GM12801 (cell line): ENCODE results near the gene SLC27A5.

ENCODE experiments used
- TF ChIP-seq, protein P1 (sequence below): IDR thresholded peaks from one replicate; pipeline ENCODE4 v1.5.1; 2011; ENCODE audit warnings: control low read depth; ENCODE audit not compliant: insufficient read length; ENCODE audit errors: extremely low read depth

SLC27A5 gene, protein sequence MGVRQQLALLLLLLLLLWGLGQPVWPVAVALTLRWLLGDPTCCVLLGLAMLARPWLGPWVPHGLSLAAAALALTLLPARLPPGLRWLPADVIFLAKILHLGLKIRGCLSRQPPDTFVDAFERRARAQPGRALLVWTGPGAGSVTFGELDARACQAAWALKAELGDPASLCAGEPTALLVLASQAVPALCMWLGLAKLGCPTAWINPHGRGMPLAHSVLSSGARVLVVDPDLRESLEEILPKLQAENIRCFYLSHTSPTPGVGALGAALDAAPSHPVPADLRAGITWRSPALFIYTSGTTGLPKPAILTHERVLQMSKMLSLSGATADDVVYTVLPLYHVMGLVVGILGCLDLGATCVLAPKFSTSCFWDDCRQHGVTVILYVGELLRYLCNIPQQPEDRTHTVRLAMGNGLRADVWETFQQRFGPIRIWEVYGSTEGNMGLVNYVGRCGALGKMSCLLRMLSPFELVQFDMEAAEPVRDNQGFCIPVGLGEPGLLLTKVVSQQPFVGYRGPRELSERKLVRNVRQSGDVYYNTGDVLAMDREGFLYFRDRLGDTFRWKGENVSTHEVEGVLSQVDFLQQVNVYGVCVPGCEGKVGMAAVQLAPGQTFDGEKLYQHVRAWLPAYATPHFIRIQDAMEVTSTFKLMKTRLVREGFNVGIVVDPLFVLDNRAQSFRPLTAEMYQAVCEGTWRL

DNA sequence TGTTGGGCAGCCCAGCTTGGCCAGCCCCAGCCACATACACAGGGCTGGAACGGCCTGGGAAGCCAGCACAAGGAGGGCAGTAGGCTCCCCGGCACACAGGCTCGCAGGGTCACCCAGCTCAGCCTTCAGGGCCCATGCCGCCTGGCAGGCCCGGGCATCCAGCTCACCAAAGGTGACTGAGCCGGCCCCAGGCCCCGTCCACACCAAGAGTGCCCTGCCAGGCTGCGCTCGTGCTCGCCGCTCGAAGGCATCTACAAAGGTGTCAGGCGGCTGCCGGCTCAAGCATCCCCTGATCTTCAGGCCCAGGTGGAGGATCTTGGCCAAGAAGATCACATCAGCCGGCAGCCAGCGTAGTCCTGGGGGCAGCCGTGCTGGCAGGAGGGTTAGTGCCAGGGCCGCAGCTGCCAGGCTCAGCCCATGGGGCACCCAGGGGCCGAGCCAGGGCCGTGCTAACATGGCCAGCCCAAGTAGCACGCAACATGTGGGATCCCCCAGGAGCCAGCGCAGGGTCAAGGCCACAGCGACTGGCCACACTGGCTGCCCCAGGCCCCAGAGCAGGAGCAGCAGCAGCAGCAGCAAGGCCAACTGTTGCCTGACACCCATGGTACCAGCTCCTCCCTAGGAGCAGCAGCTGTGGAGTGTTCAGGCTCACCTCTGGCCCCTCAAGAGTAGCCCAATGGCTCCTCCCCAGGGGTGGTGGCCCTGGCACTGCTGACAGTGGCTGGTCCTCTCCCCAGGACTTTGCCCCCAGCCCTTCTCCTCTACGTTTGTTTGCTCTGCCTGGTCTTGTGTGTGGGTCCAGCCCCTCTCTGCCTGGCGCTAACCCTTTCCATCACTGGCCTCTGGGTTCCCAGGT, at the start of gene SLC27A5:
TSS of gene SLC27A5 (minus strand) at position 640 of the 856 bp plus-strand sequence. CDS start at position 603, 37 bp downstream.
- TF ChIP-seq, protein P1, sequence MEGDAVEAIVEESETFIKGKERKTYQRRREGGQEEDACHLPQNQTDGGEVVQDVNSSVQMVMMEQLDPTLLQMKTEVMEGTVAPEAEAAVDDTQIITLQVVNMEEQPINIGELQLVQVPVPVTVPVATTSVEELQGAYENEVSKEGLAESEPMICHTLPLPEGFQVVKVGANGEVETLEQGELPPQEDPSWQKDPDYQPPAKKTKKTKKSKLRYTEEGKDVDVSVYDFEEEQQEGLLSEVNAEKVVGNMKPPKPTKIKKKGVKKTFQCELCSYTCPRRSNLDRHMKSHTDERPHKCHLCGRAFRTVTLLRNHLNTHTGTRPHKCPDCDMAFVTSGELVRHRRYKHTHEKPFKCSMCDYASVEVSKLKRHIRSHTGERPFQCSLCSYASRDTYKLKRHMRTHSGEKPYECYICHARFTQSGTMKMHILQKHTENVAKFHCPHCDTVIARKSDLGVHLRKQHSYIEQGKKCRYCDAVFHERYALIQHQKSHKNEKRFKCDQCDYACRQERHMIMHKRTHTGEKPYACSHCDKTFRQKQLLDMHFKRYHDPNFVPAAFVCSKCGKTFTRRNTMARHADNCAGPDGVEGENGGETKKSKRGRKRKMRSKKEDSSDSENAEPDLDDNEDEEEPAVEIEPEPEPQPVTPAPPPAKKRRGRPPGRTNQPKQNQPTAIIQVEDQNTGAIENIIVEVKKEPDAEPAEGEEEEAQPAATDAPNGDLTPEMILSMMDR = no peak

DNA sequence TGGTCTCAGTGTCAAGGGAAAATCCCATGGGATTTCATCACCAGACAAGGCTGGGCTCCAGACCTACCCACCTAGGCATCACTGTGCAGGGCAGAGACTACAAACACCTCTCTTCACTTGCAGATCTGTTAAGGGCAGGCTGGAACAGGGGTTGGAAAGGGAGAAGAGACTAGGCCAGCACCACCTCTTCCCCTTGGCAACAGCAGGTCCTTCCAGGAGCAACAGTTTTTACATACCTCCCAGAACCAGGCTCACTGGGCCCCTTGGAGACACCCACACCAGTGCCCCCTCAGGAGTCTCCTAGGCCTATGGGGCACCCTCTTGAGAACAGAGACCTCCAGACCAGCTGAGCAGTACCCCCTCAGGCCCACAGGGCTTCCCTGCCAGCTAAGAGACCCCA, 49.1 kb upstream of the SLC27A5 start:
- TF ChIP-seq, protein P1 = no peak

DNA sequence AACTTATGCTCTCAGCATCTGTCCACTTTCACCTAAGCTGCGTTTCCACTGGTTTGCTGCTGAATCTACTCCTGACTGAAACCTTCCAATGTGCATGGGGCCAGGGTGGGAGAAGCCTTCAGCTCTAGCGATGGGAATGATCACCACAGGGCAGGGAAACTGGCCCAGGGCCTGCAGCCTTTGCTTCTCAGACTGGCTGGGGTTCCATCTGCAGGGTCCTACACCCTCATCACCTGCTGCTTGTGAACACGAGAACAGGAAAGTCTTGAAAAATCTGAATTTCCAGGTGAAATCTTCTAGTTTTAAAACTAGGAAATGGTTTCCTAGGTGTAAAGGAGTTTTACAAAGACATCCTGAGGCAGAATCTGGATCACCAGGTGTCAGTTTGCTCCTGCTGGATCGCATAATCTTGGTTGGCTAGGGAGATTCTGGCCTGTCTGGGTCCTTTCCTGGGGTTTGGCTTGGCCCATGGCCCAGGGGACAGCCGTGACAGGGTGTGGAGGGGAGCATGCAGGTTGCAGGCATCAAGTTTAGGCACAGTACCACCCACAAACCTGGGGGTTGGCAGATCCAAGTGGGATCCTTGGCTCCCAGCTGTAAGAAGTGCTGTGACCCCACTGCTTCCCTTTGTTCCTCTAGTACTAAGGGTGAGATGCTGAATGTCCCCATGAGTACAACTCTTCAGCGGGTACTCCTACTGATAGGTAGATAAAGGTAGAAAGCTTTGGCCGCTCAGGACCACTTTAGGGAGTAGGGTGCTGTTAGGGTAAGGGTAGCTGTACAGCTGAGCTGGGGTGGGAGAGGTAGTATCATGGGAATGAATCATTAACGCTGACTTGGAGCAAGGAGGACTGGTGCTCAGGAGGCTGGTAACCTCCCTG, 48.5 kb upstream of the SLC27A5 start:
- TF ChIP-seq, protein P1 = no peak

DNA sequence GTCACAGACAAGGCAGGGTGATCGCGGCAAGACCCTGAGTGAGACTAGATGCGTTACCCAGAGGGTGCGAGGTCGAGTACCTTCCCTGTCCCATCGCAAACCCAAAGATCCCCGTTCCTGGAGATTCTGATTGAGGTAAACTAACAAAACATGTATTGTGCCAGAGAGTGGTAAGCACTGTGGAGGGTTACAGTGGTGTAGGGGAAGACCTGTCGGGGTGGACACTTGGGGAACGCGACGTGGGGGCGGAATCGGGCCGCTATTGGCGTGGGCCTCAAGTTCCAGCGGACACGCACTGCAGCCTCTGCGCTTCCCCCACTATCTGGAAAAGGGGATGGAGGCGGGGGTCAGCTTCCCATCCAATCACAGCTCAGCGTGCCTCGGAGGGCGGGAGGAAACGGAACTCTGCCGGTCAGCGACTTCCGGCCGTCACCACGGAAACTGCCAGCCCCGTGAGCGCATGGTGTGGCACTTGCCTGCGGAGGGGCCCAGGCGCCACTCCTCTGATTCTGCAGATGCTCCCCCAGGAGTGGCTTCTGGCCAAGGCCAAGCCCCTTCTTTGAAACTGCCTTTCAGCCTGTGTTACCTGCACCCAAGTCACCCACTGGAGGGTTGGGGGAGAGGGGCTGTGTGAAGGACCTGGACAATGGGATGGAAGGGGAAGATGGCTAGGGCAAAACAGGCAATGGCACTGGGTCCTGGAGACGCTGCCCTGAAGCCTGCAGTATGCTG, 47.6 kb upstream of the SLC27A5 start:
- TF ChIP-seq, protein P1 = no peak

DNA sequence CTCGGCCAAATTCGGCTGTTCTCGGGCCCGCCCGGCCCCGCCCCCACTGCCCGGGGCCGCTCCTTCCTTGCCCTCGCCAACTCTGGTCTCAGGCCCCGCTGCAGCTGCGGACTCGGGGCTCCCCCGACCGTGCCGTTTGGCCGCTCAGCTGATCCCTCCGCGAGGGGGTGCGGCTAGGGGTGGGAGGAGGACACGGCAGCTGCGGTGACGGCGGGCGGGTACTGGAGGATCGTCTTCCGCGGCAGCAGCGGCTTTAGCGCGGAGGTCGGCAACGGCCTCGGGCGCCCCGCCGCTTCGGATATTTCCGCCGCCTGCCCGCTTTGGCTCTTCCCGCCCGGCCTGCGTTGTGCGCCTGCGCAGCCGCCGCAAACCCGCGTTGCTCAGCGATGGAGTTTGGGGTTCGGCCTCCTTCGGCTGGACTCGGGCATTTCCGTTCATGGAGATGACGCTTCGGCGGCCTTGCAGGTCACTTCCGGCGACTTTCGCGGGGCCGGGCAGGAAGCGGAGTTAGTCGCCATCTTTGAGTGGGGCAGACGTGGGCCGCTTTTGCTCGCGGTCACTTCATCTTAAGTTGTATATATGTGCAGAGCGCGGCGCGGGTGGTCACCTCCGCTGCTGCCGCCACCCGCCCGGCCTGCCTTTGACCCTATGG, 47.0 kb upstream of the SLC27A5 start:
- TF ChIP-seq, protein P1 = no peak

DNA sequence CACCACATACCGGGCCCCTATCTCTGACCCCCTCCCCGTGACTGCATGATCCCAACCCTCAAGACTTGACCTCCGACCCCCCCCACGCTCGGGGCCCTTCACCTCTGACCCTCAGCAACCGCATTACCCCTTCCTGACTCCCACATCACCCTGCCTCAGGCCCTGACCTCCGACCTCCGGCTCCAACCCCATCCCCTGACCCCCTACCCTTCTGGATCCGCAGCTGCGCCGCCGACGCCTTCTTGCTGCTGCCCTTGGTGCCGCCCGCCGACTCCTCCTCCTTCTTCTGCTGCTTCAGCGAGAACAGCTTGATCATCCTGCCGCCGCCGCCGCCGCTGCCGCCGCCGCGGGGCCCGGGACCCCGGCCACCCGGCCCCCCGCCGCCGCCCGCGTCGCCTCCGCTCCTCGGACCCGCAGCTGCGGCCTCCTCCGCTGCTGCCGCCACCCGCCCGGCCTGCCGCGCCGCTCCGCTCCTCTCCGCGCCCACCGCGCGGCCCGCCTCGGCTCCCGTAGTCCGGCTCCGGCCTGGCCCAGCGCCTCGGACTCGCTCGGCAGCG, 46.4 kb upstream of the SLC27A5 start, which contains the start of gene UBE2M:
TSS of gene UBE2M (minus strand) at position 546 of the 557 bp plus-strand sequence. CDS start at position 316, 230 bp downstream.
- TF ChIP-seq, protein P1 = no peak
